Stomach smooth muscle (tissue), 2 donors: ENCODE results near the gene CELF6.

Source experiments
- H3K27ac ChIP-seq: one replicate; pipeline ENCODE4 v1.7.0; 2013; ENCODE audit warnings: mild to moderate bottlenecking, low read length, inconsistent platforms
- H3K27me3 ChIP-seq, 2 donors: one replicate each; pipeline ENCODE4 v1.7.0; 2013; ENCODE audit warnings: low read length in 2 of 2; ENCODE audit not compliant: insufficient read depth in 2 of 2, control insufficient read depth in 1 of 2
- H3K36me3 ChIP-seq, 2 donors: one replicate each; pipeline ENCODE4 v1.7.0; 2013; ENCODE audit warnings: low read length in 2 of 2; ENCODE audit not compliant: control insufficient read depth in 2 of 2, insufficient read depth in 2 of 2
- H3K4me1 ChIP-seq: one replicate; pipeline ENCODE4 v1.7.0; 2013; ENCODE audit warnings: low read length; ENCODE audit not compliant: control insufficient read depth, insufficient read depth
- H3K4me3 ChIP-seq, 2 donors: one replicate each; pipeline ENCODE4 v1.7.0; 2013; ENCODE audit warnings: low read length in 2 of 2
- H3K9ac ChIP-seq, 2 donors: one replicate each; pipeline ENCODE4 v1.7.0; 2013; ENCODE audit warnings: low read length in 2 of 2, mild to moderate bottlenecking in 1 of 2
- H3K9me3 ChIP-seq, 2 donors: one replicate each; pipeline ENCODE4 v1.7.0; 2013; ENCODE audit warnings: low read length in 2 of 2; ENCODE audit not compliant: control insufficient read depth in 2 of 2
- donor health status: healthy.
- donor health status: Pancreatic carcinoma.

CELF6 gene

GRCh38 chr15:72344602-72345001 is 24.6 kb upstream of the CELF6 start:
- no peak overlapping the region for H3K9ac ChIP-seq
- no peaks in the 10 kb centered on the region for H3K27me3 ChIP-seq
- H3K9me3 ChIP-seq: no peaks in the 10 kb centered on the region
- H3K36me3 ChIP-seq: peaks cover 52 to 54% of the 10 kb centered on the region in 2 donors
- no peak overlapping the region for H3K27ac ChIP-seq
- no peaks in the 10 kb centered on the region for H3K4me1 ChIP-seq
- H3K4me3 ChIP-seq: no peak overlapping the region

- no peak overlapping the region for H3K9ac ChIP-seq
- no peak overlapping the region for H3K27ac ChIP-seq
- H3K27me3 ChIP-seq: no peaks in the 10 kb centered on the region
- no peak overlapping the region for H3K4me3 ChIP-seq
- no peaks in the 10 kb centered on the region for H3K9me3 ChIP-seq
- H3K4me1 ChIP-seq: peaks cover 10% of the 10 kb centered on the region
- peaks cover 34% of the 10 kb centered on the region in 2 donors for H3K36me3 ChIP-seq
Observed at GRCh38 chr15:72342385-72342784, 22.4 kb upstream of the CELF6 start.

GRCh38 chr15:72341361-72341760 is 21.4 kb upstream of the CELF6 start:
- Histone ChIP-seq H3K36me3 (peaks cover 24 to 28% of the 10 kb centered on the region in 2 donors), H3K27ac (no peak overlapping the region), H3K9me3 (no peaks in the 10 kb centered on the region), H3K9ac (no peak overlapping the region), H3K4me1 (peaks cover 10% of the 10 kb centered on the region), H3K27me3 (no peaks in the 10 kb centered on the region), H3K4me3 (no peak overlapping the region)

- Histone ChIP-seq H3K27ac (no peak overlapping the region), H3K4me1 (peaks cover 10% of the 10 kb centered on the region), H3K27me3 (no peaks in the 10 kb centered on the region), H3K4me3 (no peak overlapping the region), H3K36me3 (peaks cover 14 to 18% of the 10 kb centered on the region in 2 donors), H3K9ac (no peak overlapping the region), H3K9me3 (no peaks in the 10 kb centered on the region)
Observed at GRCh38 chr15:72340366-72340765, 20.4 kb upstream of the CELF6 start.

GRCh38 chr15:72339777-72340177 is 19.8 kb upstream of the CELF6 start:
- no peak overlapping the region for H3K27ac ChIP-seq

GRCh38 chr15:72338617-72339321 is 18.8 kb upstream of the CELF6 start:
- H3K9me3 ChIP-seq: no peaks in the 10 kb centered on the region
- no peak overlapping the region for H3K9ac ChIP-seq
- H3K36me3 ChIP-seq: peaks cover 3 to 4% of the 10 kb centered on the region in 2 donors
- H3K27me3 ChIP-seq: no peaks in the 10 kb centered on the region
- peaks cover 10% of the 10 kb centered on the region for H3K4me1 ChIP-seq
- H3K27ac ChIP-seq: peak overlapping the region; percentile 24
- no peak overlapping the region for H3K4me3 ChIP-seq

More at GRCh38 chr15:72339777-72340177, 19.8 kb upstream of the CELF6 start:
- Histone ChIP-seq H3K36me3 (peaks cover 12 to 13% of the 10 kb centered on the region in 2 donors), H3K9me3 (no peaks in the 10 kb centered on the region), H3K27me3 (no peaks in the 10 kb centered on the region), H3K9ac (no peak overlapping the region), H3K4me1 (peaks cover 10% of the 10 kb centered on the region), H3K4me3 (no peak overlapping the region)

- Histone ChIP-seq H3K36me3 (peaks cover 0 to 4% of the 10 kb centered on the region in 2 donors), H3K4me1 (peaks cover 10% of the 10 kb centered on the region), H3K27ac (peak overlapping the region; percentile 24), H3K4me3 (no peak overlapping the region), H3K27me3 (no peaks in the 10 kb centered on the region), H3K9ac (no peak overlapping the region), H3K9me3 (no peaks in the 10 kb centered on the region)
Observed at GRCh38 chr15:72338148-72338547, 18.2 kb upstream of the CELF6 start.

GRCh38 chr15:72334842-72335241 is 14.9 kb upstream of the CELF6 start:
- Histone ChIP-seq H3K9ac (no peak overlapping the region), H3K27me3 (no peaks in the 10 kb centered on the region), H3K4me3 (no peak overlapping the region), H3K4me1 (peaks cover 10% of the 10 kb centered on the region), H3K27ac (no peak overlapping the region), H3K36me3 (peaks cover 2 to 4% of the 10 kb centered on the region in 2 donors), H3K9me3 (no peaks in the 10 kb centered on the region)

GRCh38 chr15:72331021-72331420 is 11.1 kb upstream of the CELF6 start:
- H3K9ac ChIP-seq: no peak overlapping the region
- no peaks in the 10 kb centered on the region for H3K4me1 ChIP-seq
- H3K27ac ChIP-seq: no peak overlapping the region
- peaks cover 4 to 10% of the 10 kb centered on the region in 2 donors for H3K36me3 ChIP-seq
- H3K4me3 ChIP-seq: no peak overlapping the region
- no peaks in the 10 kb centered on the region for H3K27me3 ChIP-seq
- no peaks in the 10 kb centered on the region for H3K9me3 ChIP-seq

- H3K4me3 ChIP-seq: no peak overlapping the region
- H3K27me3 ChIP-seq: no peaks in the 10 kb centered on the region
- H3K4me1 ChIP-seq: peaks cover 8% of the 10 kb centered on the region
- no peak overlapping the region for H3K27ac ChIP-seq
- H3K9ac ChIP-seq: no peak overlapping the region
- H3K36me3 ChIP-seq: peaks cover 4 to 7% of the 10 kb centered on the region in 2 donors
- no peaks in the 10 kb centered on the region for H3K9me3 ChIP-seq
Observed at GRCh38 chr15:72323752-72324151, 3.8 kb upstream of the CELF6 start.

GRCh38 chr15:72319360-72319984 is 485 bp downstream of the CELF6 start:
- Histone ChIP-seq H3K36me3 (no peaks in the 10 kb centered on the region), H3K9ac (no peak overlapping the region), H3K27ac (no peak overlapping the region), H3K9me3 (no peaks in the 10 kb centered on the region), H3K4me1 (peaks cover 8% of the 10 kb centered on the region), H3K27me3 (no peaks in the 10 kb centered on the region), H3K4me3 (no peak overlapping the region)
